Nephron progenitor cell (in vitro differentiated cells): ENCODE data around the gene CD22.

Experiments
- DNase-seq: peaks from one replicate; pipeline ENCODE4 v3.0.0; 2021
- H3K27ac Mint-ChIP-seq: 2 replicates; pipeline ENCODE4 v1.8.0; 2021; ENCODE audit warnings: mild to moderate bottlenecking, moderate library complexity, mixed read lengths
- H3K27me3 Mint-ChIP-seq: 2 replicates; pipeline ENCODE4 v1.8.0; 2021; ENCODE audit warnings: mild to moderate bottlenecking, low read depth, mixed read lengths; ENCODE audit not compliant: poor library complexity
- H3K36me3 Mint-ChIP-seq: 2 replicates; pipeline ENCODE4 v1.8.0; 2021; ENCODE audit warnings: low read depth, mixed read lengths
- H3K4me1 Mint-ChIP-seq: 2 replicates; pipeline ENCODE4 v1.8.0; 2021; ENCODE audit warnings: mixed read lengths
- H3K4me3 Mint-ChIP-seq: 2 replicates; pipeline ENCODE4 v1.8.0; 2021; ENCODE audit warnings: mild to moderate bottlenecking, moderate library complexity, mixed read lengths
- H3K9me3 Mint-ChIP-seq: 2 replicates; pipeline ENCODE4 v1.8.0; 2021; ENCODE audit warnings: mild to moderate bottlenecking, moderate library complexity, mixed read lengths
- CTCF ChIP-seq: fragments of 200-600 bp; sonication (generic); IDR thresholded peaks from 2 replicates; pipeline ENCODE4 v1.5.0; 2021; ENCODE audit warnings: antibody characterized with exemption

CD22 gene

GRCh38 chr19:35291259-35291658 is 37.7 kb upstream of the CD22 start:
- peaks cover 26% of the 10 kb centered on the region for H3K4me1 Mint-ChIP-seq
- H3K36me3 Mint-ChIP-seq = no peaks in the 10 kb centered on the region
- H3K27me3 Mint-ChIP-seq = peaks cover 13% of the 10 kb centered on the region
- no peaks in the 10 kb centered on the region for H3K9me3 Mint-ChIP-seq
- no peak for TF ChIP-seq CTCF
- no peak for DNase-seq
- H3K27ac Mint-ChIP-seq = no peak overlapping the region
- H3K4me3 Mint-ChIP-seq = peak overlapping the region; percentile 33

DNA sequence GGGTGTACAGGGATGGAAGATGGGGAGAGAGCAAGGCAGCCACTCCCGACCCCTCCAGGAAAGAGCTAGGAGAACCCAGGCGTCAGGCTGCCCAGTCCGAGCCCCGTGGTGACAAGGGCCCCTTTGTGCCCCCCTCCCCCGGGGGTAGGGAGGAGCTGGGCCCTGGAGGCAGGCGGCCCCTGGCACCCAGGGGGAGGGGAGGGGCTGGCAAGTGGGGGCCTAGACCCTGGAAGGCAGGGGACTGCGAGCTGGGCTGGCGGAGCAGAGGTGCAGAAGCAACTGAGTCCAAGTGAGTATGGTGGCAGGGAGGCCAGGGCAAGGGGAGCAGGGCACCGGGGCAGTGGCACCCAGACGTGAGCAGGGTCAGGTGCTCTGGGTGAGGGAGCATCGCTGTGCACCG is 37.1 kb upstream of the CD22 start, which contains the start of gene MAG:
TSS of gene MAG (plus strand) at position 246 of the 400 bp plus-strand sequence. CDS start 3,248 bp downstream, outside the sequence.
- no peak within 1 kb of the TSS for H3K27ac Mint-ChIP-seq

DNA sequence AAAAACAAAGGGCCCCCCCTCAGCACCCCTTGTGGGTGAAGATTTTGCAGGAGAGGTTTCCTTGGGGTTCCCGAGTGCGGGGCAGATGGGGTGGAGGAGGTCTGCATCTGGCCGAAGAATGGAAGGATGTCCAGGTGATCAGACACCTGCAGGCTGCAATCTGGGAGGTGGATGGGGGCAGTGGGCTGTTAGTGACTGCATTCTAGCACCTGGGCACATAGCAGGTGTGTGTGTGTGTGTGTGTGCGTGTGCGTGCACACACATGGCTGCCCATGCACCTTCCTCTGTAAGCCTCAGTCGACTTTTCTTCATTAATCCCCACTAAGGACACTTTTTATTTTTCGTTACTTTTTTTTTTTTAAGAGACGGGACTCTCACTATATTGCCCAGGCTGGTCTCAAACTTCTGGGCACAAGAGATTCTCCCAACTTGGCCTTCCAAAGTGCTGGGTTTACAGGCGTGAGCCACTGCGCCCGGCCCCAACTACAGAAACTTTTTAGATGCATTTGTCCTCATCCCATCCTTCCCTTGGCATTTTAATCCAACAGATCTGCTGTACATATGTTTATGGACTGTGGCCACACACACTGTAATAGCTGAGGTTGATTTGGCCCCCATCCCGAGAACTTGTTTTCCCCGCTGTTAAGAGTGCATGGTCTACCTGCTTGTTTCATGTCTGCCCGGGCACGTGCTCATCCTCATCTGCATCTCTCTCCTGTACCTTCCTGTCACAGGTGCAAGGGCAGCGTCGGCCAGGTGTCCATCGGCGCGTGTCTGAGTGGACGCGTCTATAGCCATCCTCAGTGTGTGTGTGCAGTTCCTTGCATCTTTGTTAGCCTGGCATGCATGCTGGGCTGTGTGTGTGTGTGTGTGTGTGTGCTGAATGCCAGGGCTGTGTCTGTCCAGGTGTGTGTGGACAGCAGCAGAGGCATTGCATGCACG is 36.3 kb upstream of the CD22 start:
- H3K27ac Mint-ChIP-seq = no peak overlapping the region
- DNase-seq = no peak
- H3K27me3 Mint-ChIP-seq = peaks cover 13% of the 10 kb centered on the region
- TF ChIP-seq CTCF = no peak
- no peaks in the 10 kb centered on the region for H3K36me3 Mint-ChIP-seq
- no peak overlapping the region for H3K4me3 Mint-ChIP-seq
- H3K9me3 Mint-ChIP-seq = no peaks in the 10 kb centered on the region
- peaks cover 20% of the 10 kb centered on the region for H3K4me1 Mint-ChIP-seq

More for the DNA sequence above, 37.1 kb upstream of the CD22 start, which contains the start of gene MAG:
- TF ChIP-seq CTCF = no peak
- Mint-ChIP-seq H3K36me3 (no peaks in the 10 kb centered on the region), H3K4me1 (peaks cover 26% of the 10 kb centered on the region), H3K27me3 (peaks cover 13% of the 10 kb centered on the region), H3K4me3 (peak within 1 kb of the TSS; percentile 33), H3K9me3 (no peaks in the 10 kb centered on the region)
- DNase-seq = no peak

DNA sequence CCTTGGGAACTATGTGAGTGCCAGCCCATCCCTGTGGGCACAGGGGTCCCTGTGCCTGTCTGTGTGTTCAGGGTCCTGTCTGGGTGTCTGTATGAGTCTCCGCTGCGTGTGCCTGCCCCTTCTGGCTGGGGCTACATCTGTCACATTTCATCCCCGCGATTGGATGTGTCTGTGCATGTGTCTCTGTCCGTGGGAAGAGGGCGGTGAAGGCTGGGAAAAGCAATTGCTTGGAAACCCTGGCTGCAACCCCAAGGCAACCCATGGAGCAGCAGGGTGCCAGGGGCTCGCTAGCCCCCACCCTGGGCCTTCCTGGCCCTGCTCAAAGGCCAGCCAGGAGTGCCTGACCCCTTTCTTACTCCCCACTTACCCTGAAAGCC is 35.6 kb upstream of the CD22 start:
- TF ChIP-seq CTCF = no peak
- H3K4me3 Mint-ChIP-seq = no peak overlapping the region
- no peaks in the 10 kb centered on the region for H3K9me3 Mint-ChIP-seq
- no peak overlapping the region for H3K27ac Mint-ChIP-seq
- no peak for DNase-seq
- peaks cover 20% of the 10 kb centered on the region for H3K4me1 Mint-ChIP-seq
- no peaks in the 10 kb centered on the region for H3K36me3 Mint-ChIP-seq
- H3K27me3 Mint-ChIP-seq = peaks cover 13% of the 10 kb centered on the region

GRCh38 chr19:35293808-35294207 is 35.2 kb upstream of the CD22 start:
- Mint-ChIP-seq H3K4me1 (peaks cover 20% of the 10 kb centered on the region), H3K9me3 (no peaks in the 10 kb centered on the region), H3K27ac (no peak overlapping the region), H3K36me3 (no peaks in the 10 kb centered on the region), H3K4me3 (no peak overlapping the region), H3K27me3 (peaks cover 13% of the 10 kb centered on the region)
- TF ChIP-seq CTCF = no peak
- no peak for DNase-seq
